LNCaP clone FGC (cell line): ENCODE measurements around the gene LRRC56.

Experiments used
- DNase-seq: peaks from one replicate; pipeline ENCODE4 v3.0.0-alpha.2; 2011; ENCODE audit warnings: low read depth
- H3K4me3 ChIP-seq: 2 replicates; pipeline ENCODE4 v1.5.1; 2011; ENCODE audit warnings: mild to moderate bottlenecking, low read depth, low read length, control low read depth
- CTCF ChIP-seq: IDR thresholded peaks from 2 replicates; pipeline ENCODE4 v1.5.1; 2012; ENCODE audit warnings: mild to moderate bottlenecking; ENCODE audit not compliant: control insufficient read depth, insufficient read depth; ENCODE audit errors: extremely low read depth

The LRRC56 gene

DNA sequence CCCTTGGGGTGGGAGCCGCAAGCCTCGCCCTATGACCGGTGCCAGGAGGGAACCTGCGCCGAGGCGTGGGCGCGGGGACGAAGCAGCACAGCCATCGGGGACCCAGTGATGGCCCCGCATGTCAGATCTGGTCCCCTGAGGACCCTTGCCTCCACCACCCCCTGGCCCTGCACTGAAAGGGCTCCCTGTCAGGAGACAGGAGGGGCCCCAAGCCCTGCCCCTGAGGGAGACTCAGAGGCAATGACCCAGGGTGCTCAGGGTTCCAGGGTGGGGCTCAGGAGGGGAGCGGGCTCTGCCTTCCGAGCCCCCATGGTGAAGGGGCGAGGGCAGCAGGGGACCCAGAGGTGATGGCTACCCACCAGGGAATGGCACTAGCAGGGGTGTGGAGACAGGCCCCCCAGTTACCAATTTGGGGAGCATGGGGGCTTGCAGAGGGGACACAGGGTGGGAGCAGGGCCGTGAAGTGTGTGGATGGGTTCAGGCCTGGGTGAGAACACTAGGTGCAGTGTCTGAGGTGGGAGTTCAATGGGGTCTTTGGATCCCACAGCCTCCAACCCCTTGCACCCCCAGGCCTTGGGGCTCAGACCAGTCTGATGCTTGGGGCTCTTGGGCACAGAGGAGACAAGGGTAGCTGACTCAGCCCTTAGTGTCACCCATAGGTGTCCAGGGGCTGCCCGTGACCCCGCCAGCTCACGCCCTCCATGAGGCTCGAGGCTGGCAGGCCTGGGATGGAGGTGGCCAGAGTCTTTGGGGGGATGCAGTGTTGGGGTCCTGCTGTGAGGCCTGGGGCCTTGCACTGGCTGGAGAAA, 499 bp downstream of the LRRC56 start:
- H3K4me3 ChIP-seq, result peak overlapping the region; percentile 62
- no peak for DNase-seq
- no peak for TF ChIP-seq CTCF

- TF ChIP-seq CTCF, result no peak
- H3K4me3 ChIP-seq, result no peak overlapping the region
- DNase-seq, result no peak
These were observed 1.2 kb downstream of the LRRC56 start for GRCh38 chr11:538431-539051.

DNA sequence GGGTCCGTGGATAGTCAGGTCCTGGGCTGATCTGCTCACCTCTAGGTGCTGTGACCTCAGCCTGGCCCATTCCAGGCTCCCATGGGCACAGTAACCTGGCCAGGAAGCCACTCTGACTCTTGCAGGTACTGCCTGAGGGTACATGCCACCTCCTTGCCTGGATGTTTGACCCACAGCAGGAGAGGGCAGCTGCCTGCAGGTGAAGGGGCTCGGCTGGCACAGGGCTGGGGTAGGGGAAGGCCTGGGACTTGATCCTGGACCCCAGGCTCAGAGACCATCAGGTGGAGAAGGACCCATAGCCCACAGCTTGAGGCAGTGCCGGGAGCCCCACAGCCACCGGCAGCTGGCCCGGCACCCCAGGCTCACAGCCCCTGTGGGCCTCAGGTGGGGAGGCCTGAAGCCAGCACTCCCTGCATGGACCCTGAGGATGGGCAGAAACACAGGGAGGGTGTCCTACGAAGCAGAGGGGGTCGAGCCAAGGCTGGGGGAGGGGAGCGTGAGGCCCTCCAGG, 2.7 kb downstream of the LRRC56 start:
- no peak overlapping the region for H3K4me3 ChIP-seq
- no peak for TF ChIP-seq CTCF
- DNase-seq, result no peak

GRCh38 chr11:540583-541432, 3.5 kb downstream of the LRRC56 start:
- TF ChIP-seq CTCF, result no peak
- no peak for DNase-seq
- no peak overlapping the region for H3K4me3 ChIP-seq

DNA sequence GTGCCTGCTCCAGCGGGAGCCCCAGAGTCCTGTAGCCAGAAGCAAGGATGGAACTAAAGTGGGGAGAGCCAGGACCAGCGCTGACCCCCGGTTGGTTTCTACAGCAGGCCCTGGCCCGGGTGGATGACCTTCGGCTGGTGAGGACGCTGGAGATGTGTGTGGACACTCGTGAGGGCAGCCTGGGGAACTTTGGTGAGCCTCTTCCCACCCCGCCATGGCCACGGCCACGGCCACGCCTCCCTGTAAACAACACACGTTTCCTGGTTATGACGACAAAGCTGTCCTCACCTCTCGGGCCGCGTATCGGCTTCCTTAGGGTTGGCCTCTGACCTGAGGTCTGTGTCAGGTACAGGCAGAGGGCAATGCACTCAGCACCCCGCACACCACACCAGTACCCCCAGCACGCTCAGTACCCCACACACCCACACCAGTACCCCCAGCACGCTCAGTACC, 4.1 kb downstream of the LRRC56 start:
- no peak for TF ChIP-seq CTCF
- no peak for DNase-seq
- H3K4me3 ChIP-seq, result no peak overlapping the region

DNA sequence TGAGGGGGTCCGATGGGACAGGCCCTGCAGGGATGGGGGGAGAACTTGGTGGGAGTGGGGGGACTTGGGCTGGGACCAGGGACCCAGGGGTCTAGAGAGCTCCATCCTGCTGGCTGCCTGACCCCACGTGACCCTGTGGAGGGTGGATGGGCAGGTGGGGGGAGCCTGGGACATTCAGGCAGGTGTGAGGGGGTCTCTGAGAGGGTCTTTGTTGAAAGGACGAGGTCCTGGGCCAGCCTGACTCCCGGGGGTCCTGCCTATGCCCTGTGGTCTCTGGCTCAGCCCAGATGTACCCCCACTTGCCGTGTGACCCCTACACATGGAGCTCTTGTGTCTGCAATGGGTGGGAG, 7.5 kb downstream of the LRRC56 start:
- TF ChIP-seq CTCF, result no peak
- DNase-seq, result no peak
- no peak overlapping the region for H3K4me3 ChIP-seq
